ENCODE results near the gene MRPL10.

The MRPL10 gene

DNA sequence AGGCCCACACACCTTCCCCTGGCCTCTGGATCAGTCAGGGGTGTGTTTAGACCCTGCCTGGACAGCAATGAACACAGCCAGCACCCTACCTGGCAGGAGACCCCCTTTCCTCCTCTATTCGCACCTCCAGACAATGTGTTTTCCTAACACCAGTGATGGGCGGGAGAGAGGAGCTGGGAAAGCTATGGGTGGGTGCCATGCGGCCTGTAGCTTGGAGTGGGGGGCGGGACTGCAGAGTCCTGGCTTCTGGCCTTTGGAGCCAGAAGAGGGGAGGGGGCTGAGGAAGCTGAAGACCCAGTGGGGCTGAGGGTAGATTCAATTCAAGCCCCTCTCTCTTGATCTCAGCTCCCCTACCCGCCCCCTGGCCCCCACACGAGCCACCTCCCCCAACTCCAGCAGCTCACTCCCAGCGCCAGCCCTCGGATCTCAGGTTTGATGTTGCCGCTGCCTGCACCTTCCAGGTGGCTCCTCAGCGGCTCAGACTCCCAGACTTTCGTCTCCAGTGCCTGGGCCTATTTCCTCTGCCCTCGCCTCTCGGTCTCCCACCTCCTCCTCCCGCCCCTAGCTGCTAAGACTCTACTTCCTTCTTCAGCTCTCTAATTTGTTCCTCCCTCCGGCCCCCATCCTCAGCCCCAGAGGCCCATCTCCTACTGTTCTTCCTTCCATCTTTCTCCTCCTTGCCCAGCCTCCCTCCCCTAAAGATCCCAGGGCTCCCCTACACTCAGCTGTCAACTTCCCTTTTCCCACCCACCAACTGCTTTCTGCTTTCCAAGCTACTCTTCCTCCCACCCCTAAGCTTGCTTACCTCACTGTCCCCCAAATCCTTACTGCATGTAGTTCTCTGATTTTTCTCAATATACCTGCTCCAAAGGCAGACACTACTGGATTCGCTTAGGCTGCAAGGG is 26.5 kb upstream of the MRPL10 start:
- no peak for DNase-seq

DNA sequence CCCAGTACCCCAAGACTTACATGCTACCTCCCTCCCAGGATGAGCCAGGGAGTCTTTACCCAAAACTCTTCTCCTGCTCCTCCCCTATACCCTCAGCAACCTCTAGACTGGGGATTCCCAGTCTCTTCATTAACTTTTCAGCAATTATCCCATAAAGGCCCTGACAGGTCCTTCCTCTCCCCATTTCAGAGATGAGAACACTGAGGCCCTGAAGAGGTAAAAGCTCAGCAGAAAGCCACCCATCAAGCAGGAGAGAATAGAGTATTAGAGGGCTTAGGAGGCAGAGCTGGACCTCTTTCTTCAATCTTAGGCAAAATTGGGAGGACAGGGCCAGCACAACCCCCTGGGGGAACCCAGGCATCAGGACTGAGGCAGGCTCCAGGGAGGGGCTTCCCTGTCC is 25.5 kb upstream of the MRPL10 start:
- no peak for DNase-seq

DNA sequence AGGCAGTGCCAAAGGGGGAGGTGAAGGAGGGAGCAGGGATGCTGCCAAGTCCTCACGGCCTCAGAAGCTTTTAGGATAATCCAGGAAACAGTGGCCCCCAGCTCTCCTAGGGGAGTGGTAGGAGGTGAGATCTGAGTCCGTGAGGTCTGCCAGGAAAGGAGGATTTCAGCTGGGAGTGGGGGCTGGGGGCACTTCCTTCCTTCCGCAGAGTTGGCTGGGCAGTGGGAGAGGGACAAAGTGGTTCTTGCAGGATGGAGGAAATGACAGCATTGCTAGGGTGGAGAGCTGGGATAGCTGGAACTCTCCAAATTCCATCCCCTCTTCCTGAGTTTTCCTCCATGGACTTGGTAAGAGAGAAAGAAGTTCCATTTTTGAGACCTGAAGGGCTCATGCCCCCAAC is 24.4 kb upstream of the MRPL10 start:
- DNase-seq = no peak

DNA sequence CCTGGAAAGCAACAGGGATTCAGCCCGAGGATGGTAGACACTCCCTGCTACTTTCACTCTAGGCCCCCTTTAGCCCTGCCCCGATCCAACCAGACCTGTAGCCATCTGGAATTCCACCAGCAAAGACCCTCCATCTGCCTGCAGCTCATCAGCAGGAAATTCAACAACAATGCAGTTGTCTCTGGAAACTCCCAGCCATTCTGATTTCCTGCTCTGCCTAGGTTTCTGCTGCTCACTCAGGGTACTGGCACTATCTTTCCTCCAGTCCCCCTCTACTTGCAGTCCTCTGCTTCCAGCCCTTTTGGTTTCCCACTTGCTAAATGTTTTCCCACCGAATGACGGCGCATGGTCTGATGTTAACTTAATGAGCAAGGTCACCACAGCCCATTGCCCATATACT is 22.3 kb upstream of the MRPL10 start:
- DNase-seq = no peak

DNA sequence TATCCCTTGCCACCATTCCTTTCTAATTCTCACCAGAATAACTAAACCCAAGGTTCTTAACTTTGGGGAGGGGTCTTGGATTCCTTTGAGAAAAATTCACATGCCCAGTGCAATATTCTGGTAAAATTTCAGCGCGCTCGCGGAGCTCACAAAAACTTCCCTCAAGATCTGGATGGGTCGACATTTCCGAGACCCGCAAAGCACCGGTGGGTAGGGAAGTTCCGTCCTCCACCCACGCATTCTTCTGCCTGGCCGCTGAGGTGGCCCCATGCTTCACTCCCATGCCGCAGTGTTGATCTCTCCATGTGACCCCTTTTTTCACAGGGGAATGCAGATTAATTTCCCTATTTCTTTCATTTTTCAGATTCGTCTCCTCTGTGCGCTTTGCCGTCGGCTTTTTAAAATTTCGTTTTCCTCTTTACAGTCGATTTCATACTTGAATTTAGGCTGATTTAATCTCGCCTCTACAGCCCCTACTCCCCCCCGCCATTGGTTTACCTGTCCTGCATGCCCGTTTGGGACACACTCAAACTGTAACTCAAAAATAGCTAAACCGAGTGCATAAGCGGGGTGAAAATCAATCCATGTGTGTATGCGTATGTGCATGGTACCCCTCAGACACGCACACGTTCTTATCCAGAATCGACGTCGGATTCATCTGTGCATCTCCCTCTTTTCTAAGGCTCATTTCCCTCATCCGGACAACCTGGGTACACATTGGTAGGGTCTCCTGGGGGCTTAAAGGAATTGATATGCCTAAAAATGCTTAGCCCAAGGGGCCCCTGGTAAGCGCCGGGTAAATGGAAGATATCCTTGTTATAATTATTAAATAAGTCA is 21.0 kb upstream of the MRPL10 start:
- DNase-seq = peak; percentile 69

DNA sequence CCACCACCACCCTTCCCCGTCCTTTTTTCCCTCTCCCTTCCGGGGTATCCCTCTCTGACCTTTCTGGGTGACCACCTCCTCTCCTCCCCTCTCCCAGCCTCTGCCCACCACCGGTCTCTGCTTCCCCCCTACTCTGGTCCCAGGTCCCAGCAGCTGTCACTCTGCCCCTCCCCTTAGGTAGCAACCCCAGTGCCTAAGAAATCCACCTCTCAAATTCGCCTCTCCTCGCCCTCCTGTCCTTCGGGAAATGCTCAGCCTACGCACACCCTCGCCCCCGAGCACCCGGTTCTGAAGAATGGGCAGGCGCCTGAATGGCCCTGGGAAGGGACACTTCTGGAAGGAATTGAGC is 20.4 kb upstream of the MRPL10 start:
- no peak for DNase-seq

DNA sequence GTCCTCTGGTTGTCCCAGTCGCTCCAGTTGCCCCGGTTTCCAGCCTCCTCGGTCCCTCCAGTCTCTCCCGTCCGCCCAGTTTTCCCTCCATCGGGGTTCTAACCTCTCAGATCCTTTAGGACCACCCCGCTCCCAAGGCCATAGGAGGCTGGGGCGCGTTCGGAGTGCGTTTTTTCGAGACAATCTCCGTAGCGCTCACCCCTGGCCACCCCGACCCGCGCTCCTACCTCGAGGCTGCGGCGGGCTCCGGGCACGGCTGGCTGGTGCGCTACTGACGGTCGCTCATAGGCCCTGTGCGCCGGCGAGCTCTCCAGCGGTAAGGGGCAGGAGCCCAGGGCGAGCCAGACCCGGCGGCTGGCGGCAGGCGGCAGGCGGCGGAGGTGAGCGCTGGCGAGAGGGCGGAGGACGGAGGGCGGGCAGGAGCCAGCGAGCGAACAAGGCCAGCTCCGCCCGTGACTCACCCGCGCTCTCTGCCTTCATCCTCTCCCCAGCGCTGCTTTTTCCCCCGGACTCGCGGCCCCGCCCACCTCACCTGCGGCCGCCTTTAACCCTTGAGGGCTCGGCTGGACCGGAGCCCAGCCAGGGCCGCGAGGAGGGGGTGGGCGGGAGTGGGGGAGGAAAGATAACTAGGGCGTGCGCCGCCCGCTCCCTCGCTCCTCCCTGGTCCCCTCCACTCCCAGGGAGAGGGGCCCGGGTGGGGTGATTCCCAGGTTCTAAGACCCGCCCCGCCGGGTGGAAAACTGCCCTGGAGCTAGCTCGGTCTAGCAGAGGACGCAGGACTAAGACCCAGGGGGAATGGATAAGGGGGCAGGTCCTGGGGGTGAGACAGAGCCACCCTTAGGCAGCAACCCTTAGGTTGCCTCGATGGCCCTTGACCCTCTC is 19.6 kb upstream of the MRPL10 start, which contains the start of gene SP6:
SP6 (minus strand) TSS at position 472 of the 882 bp plus-strand sequence. CDS start 2,734 bp downstream, outside the sequence.
- DNase-seq = peak; percentile 79

DNA sequence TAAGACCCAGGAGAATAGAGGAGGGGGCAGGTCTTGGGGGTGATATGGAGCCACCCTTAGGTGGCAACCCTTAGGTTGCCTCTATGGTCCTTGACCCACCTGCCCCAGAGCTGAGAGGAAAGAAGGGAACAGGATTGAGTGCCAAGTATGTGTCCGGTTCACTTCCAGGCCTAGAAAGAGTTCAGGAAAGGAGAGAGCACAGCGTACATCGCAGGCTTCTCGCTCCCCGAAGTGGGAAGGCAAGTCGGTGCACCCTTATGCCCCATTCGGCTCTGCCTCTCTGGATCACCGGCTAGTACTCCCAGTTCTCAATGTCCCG is 19.0 kb upstream of the MRPL10 start:
- no peak for DNase-seq

DNA sequence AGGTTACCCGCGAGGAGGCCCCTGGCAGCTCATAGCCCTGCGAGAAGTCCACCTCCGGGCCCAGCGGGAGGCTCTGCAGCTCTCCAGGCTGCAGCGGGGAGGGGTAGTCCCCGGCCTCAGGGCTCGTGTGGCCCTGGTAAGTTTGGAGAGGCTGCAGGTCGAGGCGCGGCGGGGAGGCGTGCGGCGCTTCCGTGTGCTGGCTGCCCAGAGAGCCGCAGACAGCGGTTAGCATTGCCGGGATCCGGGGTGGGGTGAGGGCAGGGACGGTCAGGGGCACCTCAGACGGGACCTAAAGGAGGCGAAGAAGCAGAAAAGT is 16.8 kb upstream of the MRPL10 start:
- DNase-seq = no peak

DNA sequence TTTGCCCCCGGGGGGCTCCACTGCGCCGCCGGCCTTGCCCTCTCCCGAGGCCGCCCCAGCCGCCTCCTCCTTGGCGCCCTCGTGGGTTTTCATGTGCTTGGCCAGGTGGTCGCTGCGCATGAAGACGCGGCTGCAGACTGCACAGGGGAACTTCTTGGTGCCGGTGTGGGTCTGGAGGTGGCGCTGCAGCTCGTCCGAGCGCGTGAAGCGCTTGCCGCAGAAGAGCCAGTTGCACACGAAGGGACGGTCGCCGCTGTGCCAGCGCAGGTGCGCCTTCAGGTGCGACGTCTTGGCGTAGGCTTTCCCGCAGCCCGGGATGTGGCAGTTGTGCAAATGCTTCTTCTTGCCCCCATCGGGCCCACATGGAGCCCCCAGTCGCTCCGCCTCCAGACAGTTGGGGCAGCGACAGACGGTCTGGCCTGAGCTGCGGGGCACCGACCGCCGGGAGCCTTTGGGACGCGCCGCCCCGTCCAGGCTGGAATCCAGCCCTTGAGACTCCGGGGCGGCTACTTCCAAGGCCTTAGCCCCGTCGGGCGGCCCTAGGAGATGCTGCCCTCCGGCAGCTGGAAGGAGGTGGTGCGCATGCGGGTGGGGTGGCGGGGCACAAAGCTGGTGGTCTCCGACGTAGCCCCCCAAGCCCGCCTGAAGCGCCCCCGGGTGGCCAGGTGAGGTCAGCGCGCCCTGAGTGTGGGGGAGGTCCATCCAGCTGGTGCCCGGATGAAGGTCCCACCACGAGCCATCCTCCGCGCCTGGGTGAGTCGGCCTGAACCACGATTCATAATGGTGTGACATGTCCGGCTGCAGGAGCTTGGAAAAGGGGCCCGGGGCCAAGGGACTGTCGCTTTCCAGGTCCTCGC is 16.2 kb upstream of the MRPL10 start:
- peak; percentile 57 for DNase-seq

DNA sequence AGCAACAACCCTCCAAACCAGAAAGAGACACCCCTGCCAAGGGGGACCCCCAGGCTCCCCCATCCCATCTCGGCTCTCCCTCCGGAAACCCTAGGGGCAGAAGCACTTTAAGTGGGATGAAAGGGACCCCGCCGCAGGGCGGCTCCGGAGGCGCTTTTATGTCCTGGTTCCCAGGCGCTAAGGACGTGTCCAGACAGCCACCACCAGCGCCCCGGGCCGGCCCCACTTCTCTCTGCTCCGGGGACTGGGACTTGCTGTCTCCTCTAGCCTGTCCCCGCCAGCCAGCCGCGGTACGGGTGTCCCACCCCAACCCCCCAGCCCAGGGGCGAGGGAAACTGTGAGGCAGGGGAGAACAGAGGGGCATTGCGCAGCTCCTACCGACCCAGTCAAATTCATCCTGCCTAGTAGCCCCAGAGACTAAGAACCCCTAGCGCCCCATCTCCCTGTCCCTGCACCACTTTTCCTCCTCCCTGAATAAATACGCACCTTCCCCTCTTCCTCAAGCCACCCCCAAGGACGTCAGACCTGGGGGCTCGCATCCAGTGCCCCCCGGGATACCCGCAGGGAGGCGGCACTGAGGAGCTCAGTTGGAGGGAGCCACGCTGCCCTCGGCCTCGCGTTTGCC is 15.5 kb upstream of the MRPL10 start:
- peak; percentile 60 for DNase-seq

DNA sequence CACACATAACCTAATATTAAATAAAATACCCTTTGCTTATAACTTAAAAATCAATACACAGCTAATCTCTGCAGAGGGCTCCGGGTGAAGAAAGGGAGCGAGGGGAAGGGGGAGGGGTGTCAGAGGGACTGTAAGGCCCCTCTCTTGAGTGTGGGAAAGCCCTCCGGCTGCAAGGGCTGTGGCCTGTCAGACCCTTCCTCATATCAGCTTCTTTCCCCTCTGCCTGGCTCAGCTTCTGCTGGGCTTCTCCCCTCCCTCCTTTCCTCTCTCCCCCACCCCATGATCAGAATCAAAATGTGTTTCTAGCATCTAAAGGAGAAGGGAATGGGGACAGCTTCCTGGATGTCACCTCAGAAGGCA is 14.4 kb upstream of the MRPL10 start:
- DNase-seq = no peak

DNA sequence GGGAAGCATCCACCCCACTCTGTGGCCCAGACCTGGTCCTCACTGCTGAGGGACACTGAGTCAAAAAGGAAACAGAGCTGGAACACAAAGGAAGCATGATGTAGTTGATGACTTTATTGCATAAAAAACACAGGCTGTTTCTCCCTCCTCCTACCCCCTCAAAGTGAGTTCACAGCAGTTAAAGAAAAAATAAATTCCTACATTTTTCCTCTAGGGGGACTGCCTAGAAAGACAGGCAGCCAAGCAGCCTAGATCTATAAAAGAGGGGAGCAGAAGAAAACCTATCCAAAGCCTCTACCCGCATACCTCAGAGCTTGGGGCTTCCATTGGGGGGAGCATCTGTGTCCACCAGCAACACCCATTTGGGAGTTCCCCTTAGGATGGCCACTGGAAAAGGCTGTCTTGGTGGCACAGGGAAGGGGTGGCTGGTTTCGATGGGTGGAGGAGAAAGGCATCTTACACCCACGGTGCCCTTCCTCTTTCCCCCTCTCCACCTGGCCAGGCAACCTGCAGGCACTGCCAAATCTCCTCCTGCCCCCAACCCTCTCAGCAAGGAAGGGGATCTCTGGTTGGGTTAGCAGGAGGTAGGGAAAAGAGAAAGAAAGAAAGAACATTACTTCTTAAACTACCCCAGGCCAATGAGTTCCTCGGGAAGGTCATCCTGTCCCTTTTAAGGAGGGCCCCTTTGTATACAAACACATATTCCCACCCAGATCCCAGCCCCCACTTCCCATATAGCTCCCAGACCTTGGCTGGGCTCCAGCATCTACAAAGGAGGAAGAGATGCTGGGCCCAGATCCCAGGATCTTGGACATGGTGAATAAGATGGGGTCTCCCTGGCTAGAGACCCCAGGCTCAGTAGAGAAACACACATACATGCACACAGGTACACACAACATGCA is 13.7 kb upstream of the MRPL10 start:
- DNase-seq = no peak

DNA sequence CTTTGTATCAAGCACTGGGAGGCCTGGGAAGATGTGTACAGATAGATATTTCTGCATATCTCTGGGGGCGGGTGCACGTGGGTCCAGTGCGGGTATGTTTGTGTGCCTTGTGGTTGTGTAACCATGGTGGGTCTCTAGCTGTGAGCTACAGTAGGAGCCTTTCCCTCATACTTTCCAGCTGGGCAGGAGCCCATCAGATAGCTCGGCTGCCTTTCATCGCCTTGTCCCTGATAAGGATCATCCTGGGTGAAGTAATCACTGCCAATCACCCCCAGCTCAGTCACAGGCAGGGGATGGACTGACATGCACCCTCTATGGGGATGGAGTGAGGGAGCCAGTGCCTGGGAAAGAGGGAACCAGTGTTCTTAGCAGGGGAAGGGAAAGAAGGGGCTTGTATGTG is 12.9 kb upstream of the MRPL10 start:
- DNase-seq = no peak

DNA sequence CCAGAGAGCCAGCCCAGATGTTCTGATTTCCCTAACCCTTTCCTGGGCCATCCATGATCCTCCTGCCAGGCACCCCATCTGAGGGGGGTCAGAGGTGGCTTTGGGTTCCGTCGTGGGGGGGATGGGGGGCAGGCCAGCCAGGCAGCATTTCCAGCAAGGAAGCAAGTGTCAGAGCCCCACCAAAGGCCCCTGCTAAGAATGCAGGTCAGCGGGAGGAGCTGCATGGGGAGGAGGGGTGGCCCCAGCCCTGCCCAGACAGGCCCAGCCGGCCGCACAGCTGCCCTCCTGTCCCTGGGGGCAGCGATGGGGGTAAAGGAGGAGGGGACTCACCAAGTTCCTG is 12.0 kb upstream of the MRPL10 start:
- no peak for DNase-seq

DNA sequence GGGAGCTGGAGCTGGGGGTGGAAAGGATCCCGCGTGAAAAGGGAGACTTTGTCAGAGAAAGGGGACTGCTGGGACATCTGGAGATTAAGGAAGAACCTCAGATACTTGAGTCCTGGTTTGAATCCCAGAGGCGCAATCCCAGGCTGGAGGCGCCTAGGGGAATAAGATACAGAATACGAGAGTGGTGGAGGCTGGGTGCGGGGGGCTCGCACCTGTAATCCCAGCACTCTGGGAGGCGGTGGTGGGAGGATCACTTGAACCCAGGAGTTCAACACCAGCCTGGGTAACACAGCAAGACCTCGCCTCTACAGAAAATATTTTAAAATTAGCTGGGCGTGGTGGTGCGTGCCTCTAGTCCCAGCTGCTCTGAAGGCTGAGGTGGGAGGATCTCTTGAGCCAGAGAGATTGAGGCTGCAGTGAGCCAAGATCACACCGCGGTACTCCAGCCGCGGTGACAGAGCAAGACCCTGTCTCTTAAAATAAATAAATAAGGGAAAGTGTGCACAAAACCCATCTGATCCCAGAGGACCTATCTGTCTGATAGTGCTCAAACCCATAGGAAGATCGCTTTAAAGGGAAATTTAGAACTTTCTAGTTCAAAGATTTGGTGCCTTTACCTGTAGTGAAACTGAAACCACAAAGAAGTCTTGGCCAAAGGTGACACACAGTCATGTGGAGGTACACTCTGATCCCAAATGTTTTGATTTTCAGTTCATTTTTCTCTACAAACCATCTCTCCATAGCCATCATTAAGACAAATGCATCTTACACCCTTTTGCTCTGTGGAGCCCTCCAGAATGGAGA is 10.3 kb upstream of the MRPL10 start:
- no peak for DNase-seq

DNA sequence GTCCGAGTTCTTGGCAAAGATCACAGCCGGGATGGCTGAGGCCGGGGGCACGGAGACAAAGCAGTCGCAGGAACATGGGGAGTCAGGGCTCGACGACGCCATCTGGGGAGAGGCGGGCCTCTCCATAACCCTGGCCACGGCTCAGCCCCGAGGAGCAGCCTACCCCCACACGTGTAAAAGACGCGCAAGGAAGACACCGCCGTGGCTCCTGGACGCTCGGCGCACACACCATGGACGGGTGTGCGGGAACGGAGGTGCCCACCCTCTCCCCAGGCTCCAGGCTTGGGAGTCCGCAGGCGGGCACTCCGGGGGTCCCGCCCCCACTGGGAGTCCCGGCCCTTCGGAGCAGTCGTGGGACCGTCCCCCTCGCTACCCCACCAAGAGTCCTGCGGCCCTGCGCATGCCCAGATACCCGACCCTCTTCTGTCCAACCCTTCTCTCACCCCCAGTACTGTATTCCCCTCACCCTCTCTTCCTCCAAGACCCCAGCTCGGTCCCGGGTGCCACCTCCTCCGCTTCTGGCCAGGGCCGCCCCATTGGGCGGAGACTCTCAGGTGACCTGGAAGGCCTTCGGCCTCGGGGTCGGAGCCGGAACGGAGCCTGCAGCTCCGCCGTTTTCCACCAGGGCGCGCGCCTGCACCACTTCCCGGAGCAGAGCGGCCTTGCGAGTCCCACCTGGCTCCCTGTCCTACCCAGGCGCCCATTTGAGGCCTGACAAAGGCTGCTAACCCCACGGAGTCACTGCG is 9.6 kb upstream of the MRPL10 start, which contains the start of gene SCRN2:
SCRN2 (minus strand) TSS at position 532 of the 746 bp plus-strand sequence; CDS start at position 102, 430 bp downstream.
- peak; percentile 98 for DNase-seq

DNA sequence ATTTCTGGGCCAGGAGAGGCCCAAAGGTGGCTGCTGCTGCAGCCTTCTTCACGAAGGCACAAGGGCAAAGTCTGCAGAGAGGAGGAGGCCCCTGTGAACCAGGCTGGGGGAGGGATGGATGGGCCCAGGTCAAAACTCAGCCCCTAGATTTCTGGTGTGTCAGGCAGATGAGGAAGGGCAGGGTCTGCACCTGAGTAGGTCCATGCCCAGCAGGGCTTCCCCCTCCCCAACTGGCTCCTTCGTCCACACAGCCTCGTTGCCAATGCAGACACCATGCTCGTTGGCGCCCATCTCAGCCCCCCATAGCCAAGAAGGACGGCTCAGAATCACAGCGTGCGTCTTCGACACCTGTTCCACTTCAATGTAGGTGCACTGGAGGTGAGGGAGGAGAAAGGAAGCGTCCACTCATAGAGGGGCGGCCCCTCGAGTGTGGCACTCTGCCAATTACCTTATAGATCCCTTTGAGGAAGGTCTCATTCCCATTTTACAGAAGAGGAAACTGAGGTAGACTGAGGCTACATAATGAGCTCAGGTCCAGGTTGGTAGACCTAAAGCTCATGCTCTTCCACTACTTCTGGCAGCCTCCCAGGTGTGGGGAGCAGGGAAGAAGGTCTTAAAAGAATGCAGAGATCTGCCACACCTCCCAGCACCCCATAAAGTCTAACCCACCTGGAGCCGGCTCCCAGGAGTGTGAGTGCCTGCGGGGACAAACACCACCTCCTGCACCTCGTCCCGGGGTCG is 8.8 kb upstream of the MRPL10 start:
- no peak for DNase-seq

Data from retina (tissue), 1 donor.